Measurements from ENCODE around the gene FAM174C.
"Not testable (repeated sequence)": the region's sequence is repeated elsewhere in the genome, so short reads cannot be mapped to it uniquely, and the experiment has no call there.

FAM174C gene

DNA sequence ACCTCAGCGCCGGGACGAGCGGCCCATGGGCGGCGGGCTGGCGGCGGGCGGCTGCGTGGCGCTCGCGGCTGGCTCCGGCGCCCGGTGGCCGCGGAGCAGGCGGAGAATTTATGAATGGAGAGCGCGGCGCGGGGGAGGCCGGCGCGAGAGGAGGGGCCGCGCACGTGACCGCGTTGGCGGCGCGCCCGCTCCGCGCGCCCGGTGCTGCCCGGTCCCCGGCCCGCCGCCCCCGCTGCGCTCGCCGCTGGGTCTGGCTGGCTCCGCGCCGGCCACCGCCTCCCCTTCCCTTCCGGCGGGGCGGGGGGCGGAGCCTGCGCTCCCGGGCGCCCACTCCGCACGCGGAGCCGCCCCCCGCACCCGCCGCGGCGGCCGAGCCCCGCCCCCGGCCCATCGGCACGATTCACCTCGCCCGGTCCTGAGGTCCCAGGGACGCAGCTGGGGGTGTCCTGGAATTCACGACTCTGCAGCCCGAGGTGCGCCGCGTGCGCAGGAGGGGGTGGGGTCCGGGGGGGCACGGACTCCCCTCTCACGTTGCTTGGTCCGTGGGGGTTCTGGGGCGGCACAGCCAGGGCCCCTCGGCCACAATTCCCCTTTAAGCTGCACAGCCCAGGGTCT is 37.5 kb upstream of the FAM174C start, which contains the start of gene CBARP:
Gene CBARP, minus strand, starts transcription at position 252 of the 615 bp plus-strand sequence. CDS start 1,905 bp downstream, outside the sequence.
- DNase-seq, result peak in 1 of 2 experiments; percentile 47

DNA sequence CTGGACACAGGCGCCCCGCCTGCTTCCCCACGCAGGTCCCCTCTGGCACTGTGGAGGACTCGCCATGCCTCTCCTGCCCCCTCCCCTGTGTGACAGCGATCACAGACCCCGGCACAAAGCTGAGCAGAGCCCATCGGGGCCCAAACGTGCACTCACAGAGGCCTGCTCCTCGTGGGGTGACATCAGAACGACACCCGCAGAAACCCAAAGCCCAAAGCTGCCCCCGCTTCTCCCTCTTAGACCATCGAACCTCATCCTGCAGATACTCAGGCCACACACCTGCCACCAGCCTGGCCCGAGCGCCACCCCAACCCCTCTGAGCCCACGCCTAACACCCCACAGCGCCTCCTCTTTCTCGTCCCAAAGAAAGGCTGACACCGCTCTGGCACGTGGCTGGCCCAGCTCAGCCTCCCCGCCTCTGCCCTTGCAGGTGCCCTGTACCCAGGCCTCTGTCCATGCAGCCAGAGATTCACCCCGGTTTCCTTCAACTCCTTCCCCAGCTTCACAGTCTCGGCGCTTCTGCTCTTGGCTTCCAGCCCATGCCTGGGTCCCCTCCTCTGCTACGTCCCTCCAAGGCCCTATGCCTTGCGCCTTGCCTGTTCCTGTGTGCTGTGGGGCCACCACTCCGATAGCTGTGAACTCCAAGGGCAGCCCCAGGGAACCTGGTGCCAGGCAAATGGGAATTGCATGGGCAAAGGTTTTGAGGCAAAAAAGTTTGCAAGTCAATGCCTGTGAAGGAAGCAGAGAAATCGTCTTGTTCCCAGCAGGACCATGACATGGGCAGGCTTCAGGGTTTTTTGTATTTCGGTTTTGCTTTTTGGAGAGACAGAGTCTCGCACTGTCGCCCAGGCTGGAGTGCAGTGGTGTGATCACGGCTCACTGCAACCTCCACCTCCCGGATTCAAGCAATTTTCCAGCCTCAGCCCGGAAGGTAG is 36.7 kb upstream of the FAM174C start:
- DNase-seq, result no peak

DNA sequence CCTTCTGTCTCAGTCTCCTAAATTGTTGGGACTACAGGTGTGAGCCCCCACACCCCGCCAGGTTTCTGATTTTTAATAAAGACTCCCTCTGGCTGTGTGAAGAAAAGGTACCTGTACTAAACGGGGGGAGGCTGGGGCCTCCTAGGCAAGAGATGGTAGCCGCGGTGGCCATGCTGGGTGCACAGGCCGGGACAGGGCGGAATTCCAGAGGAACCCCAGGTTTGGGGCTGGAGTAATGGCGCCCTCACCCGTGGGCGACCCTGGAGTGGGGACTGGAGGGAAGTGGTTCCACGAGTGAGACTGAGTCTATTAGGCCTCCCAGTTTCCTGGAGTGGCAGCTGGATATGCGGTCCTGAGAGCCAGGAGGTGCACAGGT is 35.9 kb upstream of the FAM174C start:
- DNase-seq, result no peak

GRCh38 chr19:1239796-1240737 is 35.3 kb upstream of the FAM174C start:
- DNase-seq, result peak; percentile 91 to 96

GRCh38 chr19:1240925-1241324 is 34.4 kb upstream of the FAM174C start:
- no peak for DNase-seq

DNA sequence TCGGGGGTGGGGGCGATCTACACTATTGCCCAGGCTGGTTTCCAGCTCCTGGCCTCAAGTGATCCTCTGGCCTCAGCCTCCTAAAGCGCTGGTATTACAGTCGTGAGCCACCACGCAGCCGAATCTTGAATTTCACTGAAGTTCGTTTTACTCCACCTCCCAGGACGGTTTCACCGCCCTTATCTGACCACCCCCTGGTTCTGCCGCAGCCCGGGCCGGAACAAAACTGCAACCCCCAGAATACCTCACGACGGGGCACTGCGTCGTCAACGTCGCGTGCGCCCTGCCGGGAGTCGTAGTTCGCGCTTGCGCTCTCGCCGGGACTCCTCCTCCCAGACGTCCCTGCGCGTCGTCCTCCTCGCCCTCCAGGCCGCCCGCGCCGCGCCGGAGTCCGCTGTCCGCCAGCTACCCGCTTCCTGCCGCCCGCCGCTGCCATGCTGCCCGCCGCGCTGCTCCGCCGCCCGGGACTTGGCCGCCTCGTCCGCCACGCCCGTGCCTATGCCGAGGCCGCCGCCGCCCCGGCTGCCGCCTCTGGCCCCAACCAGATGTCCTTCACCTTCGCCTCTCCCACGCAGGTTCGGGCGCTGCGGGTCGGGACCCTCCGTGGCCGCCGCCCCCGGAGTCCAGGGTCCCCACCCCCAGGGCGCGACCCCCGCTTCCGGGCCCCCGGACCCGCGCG is 33.8 kb upstream of the FAM174C start, which contains the start of gene ATP5F1D:
Gene ATP5F1D, plus strand, starts transcription at position 335 of the 679 bp plus-strand sequence. Its CDS starts 100 bp downstream, at position 435.
- peak; percentile 89 to 91 for DNase-seq

GRCh38 chr19:1243768-1244692 is 31.3 kb upstream of the FAM174C start:
- peak; percentile 80 to 82 for DNase-seq

DNA sequence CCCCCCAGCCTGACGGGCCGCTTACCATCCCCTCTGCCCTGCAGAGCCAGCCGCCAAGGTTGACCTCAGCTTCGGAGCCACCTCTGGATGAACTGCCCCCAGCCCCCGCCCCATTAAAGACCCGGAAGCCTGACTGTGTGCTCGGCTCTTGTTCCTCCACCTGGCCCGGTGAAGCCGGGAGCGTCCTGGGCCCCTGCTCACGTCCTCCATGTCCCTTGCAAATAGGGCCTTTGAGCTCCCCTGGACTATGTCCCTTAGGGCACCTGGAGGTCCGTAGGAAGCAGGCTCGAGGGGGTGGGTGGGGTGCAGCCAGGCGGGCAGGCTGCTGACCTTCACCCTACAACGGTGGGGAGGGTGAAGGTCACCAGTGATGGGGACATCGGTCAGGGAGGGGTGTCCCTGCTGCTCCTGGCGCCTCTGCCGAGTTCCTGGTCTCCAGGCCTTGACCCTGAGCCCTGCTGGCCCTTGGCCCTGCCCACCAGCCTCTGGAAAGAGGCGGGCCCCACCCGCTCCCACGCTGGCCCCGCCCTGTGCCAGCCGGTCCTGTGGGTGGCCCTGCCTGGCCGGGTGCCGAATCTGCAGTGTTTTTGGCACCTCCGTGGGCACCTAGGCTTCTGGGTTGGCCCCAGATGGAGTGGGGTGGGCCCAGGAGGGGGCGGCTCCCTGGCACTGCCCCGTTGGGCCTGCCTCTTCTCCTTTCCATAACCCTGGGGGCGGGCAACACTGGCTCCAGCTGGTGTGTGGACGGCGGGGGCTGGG is 30.5 kb upstream of the FAM174C start:
- DNase-seq, result no peak

- DNase-seq, result no peak
Observed at GRCh38 chr19:1245494-1246264, 29.7 kb upstream of the FAM174C start.

GRCh38 chr19:1246265-1247087 is 28.9 kb upstream of the FAM174C start:
- DNase-seq, result not testable (repeated sequence)

GRCh38 chr19:1247748-1248138 is 27.6 kb upstream of the FAM174C start:
- DNase-seq, result no peak

DNA sequence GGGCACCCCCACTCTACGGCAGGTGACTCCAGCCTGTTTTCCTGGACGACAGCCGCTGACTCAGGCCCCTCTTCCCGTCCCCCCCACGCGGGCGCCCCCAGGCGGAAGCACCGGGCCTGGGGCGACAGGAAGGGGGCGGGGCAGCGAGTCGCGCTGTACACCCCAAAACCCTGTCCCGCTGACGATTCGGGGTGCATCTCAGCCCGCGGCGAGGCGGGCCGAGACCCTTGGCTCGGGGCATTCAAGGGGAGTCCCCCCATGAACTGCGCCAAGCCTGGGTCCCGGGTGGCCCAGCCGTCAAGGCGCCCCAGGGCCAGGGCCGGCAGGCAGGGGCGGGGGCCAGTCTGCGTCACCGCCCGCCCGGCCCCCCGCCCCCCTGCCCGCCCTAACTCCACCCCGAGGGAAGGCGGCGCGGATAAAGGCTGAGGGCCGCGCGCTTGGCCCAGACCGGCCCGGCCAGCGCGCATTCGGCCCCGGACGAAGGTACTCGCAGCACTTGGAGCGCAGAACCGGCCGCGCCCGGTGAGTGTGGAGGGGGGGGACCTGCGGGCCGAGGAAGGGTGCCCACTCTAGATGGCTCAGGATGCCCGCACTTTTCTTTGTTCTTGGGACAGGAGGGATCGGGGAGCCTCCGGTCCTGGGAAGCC is 27.1 kb upstream of the FAM174C start, which contains the start of gene MIDN:
Gene MIDN, plus strand, starts transcription at position 445 of the 647 bp plus-strand sequence. CDS start 1,714 bp downstream, outside the sequence.
- DNase-seq, result peak; percentile 65 to 67

DNA sequence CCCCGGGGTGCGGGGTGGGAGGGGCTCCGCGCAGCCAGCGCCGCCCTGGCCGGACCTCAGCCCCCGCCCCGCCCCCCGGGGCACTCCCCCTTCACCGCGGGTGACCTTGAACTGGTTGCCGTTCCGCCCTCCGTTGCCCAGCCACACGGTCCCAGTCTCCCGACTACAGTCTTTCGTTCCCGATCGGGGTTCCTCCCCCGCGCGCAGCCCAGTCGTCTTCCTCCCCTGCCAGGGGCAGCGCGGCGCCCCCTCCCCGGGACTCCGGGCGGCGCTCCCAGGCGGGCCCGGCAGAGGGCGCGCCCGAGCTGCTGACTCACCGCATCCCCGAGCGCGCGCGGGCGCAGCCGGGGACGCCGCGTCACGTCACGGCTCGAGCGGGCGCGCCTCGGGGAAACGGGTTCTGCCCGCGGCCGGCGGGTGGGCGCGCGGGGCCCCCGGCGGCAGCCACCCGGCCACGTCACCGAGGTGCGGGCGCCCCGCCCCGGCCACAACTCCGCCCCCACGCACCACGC is 26.5 kb upstream of the FAM174C start:
- DNase-seq, result peak; percentile 82 to 85

- DNase-seq, result peak; percentile 94 to 96
Observed at GRCh38 chr19:1249298-1249989, 25.9 kb upstream of the FAM174C start.

DNA sequence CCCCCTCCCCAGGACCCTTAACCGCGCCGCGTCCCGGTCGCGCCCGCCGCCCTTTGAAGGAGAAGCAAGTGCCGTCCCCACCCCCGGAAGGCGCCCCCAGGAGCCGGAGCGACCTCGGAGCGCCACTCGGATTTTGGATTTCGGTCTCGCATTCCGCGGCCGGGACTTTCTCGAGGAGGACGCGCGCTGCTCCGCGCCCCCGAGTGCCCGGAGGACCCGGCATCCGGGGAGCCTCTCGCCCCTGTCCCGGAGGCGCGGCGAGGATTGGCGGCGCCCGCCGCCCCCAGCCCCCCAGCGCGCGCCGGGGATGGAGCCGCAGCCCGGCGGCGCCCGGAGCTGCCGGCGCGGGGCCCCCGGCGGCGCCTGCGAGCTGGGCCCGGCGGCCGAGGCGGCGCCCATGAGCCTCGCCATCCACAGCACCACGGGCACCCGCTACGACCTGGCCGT is 25.3 kb upstream of the FAM174C start:
- DNase-seq, result no peak

DNA sequence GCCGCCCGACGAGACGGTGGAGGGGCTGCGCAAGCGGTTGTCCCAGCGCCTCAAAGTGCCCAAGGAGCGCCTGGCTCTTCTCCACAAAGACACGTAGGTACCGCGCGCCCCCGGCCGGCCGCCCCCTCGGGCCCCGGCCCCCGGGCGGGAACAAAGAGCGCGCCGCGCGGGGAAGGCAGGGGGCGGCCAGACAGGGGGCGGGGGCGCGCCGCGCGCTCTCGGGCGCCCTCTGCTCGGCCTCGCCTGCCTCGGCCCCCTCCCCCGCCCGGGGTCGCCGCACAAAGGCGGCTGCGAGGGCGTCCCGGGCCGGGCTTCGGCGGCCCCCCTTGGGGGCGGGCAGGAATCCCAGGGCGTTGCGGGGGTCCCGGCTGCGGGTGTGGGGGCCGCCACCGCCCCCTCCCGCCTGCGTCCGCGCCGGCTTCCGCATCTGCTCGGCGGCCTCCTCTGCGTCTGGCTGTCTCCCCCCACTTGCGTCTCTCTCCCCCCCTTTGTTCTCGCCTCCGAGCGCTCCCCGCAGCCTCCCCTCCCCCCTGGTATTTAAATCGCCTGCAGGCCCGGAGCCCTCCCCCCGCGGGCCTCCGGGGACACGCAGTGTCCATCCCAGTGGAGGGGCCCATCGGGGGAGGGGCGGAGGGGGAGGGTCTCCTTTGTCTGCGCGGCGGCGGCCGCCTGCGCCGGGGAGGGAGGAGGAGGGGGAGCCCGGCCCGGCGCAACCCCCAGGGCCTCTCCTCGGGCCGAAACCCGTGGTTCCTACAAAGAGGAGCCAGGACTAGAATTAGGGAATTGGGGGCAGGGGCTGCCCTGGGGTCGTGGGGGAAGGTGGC is 24.7 kb upstream of the FAM174C start:
- peak in 1 of 2 experiments; percentile 60 for DNase-seq
